Transverse colon (tissue), 4 donors: Measurements from ENCODE around the gene HEBP2. TPM values are rescaled to one million over a fixed set of nuclear protein-coding genes. Genes with fewer than 3 reads are reported as not detected.
"Not testable (repeated sequence)": the region's sequence is repeated elsewhere in the genome, so short reads cannot be mapped to it uniquely, and the experiment has no call there.

Experiments used
- DNase-seq: peaks from one replicate; pipeline ENCODE4 v3.0.0-alpha.2; 2019
- H3K27ac ChIP-seq, 4 donors: fragments of 200-600 bp; sonication (generic); 2 replicates each; pipeline ENCODE4 v1.5.1; 2016 to 2018; ENCODE audit warnings: inconsistent platforms in 4 of 4
- H3K27me3 ChIP-seq: fragments of 200-600 bp; sonication (generic); 2 replicates; pipeline ENCODE4 v1.5.1; 2017; ENCODE audit warnings: inconsistent platforms
- H3K36me3 ChIP-seq, 4 donors: fragments of 200-600 bp; sonication (generic); 2 replicates each; pipeline ENCODE4 v1.5.1; 2017 to 2019; ENCODE audit warnings: inconsistent platforms in 4 of 4
- H3K4me1 ChIP-seq, 4 donors: fragments of 200-600 bp; sonication (generic); 2 replicates each; pipeline ENCODE4 v1.5.1; 2017 to 2020; ENCODE audit warnings: inconsistent platforms in 4 of 4
- H3K4me3 ChIP-seq, 4 donors: fragments of 200-600 bp; sonication (generic); 1 replicate in 1 of 4; 2 replicates in 3 of 4; pipeline versions ENCODE4 v1.5.1 to v1.6.1; 2017 to 2019; ENCODE audit warnings: inconsistent platforms in 4 of 4
- H3K9me3 ChIP-seq, 2 donors: fragments of 200-600 bp; sonication (generic); 2 replicates each; pipeline ENCODE4 v1.5.1; 2017 to 2019; ENCODE audit warnings: inconsistent platforms in 2 of 2
- CTCF ChIP-seq, 5 experiments: fragments of 200-600 bp in 3 of 5; fragments of 450-650 bp in 2 of 5; sonication (generic) in 3 of 5; IDR thresholded peaks; 1 replicate in 2 of 5; 2 replicates in 3 of 5; pipeline ENCODE4 v1.5.1; 2016 to 2017; ENCODE audit warnings: antibody characterized with exemption in 5 of 5, inconsistent platforms in 3 of 5, mild to moderate bottlenecking in 2 of 5, moderate library complexity in 1 of 5
- EP300 ChIP-seq: sonication (generic); formaldehyde crosslinking; IDR thresholded peaks from one replicate; pipeline ENCODE4 v1.6.1; 2017; ENCODE audit warnings: antibody characterized with exemption, low read depth
- POLR2A ChIP-seq: fragments of 450-650 bp; IDR thresholded peaks from one replicate; pipeline ENCODE4 v1.6.1; 2016; ENCODE audit warnings: antibody characterized with exemption, mild to moderate bottlenecking, moderate library complexity
- POLR2AphosphoS5 ChIP-seq, 3 donors: sonication (generic); formaldehyde crosslinking; IDR thresholded peaks; one replicate each; pipeline ENCODE4 v1.6.1; 2016; ENCODE audit warnings: antibody characterized with exemption in 3 of 3
- WGBS, 2 donors: methylation state at CpG; one replicate each; pipeline ENCODE4 v1.1.5; 2018; ENCODE audit warnings: low coverage in 1 of 2; 5-methylcytosine and 5-hydroxymethylcytosine counted together
- in situ Hi-C, 4 donors: fragments of 200-750 bp; cut with MboI; loops; one replicate each; pipeline versions ENCODE4 v1.15.0 to v1.15.1; 2017; ENCODE audit warnings: low sequenced_read_pairs in 3 of 4, low pct_ligation_motif_present in 1 of 4, low pct_unique_long_range_greater_than_20kb in 1 of 4
- intact Hi-C: fragments of 100-400 bp; cut with DNase I; formaldehyde crosslinking; loops from one replicate; pipeline ENCODE4 v1.15.1; 2023; ENCODE audit warnings: low total_unique reads
- total RNA-seq, 4 donors: library from RNA; depleted of rRNA; stranded (reverse); fragments of >200 nt; gene quantifications; one replicate each; pipeline ENCODE4 v1.1.0, GENCODE V29; 2016

HEBP2 gene
- total RNA-seq, 4 donors from 2014 or later, result 33.3 to 77.8 (median 73.4) TPM

- H3K36me3 ChIP-seq, result peaks cover 0 to 7% (median 0%) of the 10 kb centered on the region in 4 donors
- H3K4me3 ChIP-seq, result no peak overlapping the region
- intact Hi-C loops (no loop called here), in situ Hi-C loops (loop anchor here in 3 of 4 donors (25.0 kb wide), 2 partner anchors 312 to 338 kb away; partner anchors contain the start of genes CCDC28A (in 2 of the 3) and PERP (in 2 of the 3))
- no peak overlapping the region for H3K27ac ChIP-seq
- H3K27me3 ChIP-seq, result no peaks in the 10 kb centered on the region
- H3K9me3 ChIP-seq, result no peaks in the 10 kb centered on the region
- no peak for TF ChIP-seq POLR2AphosphoS5 (IDR thresholded peaks at IDR 0.05)
- TF ChIP-seq CTCF (IDR thresholded peaks at IDR 0.05), result no peak
- no peak for TF ChIP-seq POLR2A
- no peak for TF ChIP-seq EP300
- 94 to 100% methylated on average over 2 to 47 of the region's 48 CpGs for WGBS, 2 donors
- DNase-seq, result no peak
- H3K4me1 ChIP-seq, result peaks cover 0 to 14% (median 1%) of the 10 kb centered on the region in 4 donors
Measured at GRCh38 chr6:138424004-138424904, 20.2 kb downstream of the HEBP2 start.

- not testable (repeated sequence) for H3K4me3 ChIP-seq, H3K27me3 ChIP-seq, DNase-seq, H3K36me3 ChIP-seq, H3K27ac ChIP-seq, H3K9me3 ChIP-seq
- 91 to 96% methylated on average over 4 to 7 of the region's 7 CpGs for WGBS, 2 donors
- intact Hi-C loops, result loop anchor here (5.0 kb wide), 1 partner anchor 167 kb away; no protein-coding TSS in a partner anchor
- peaks cover 0 to 23% (median 3%) of the 10 kb centered on the region in 4 donors for H3K4me1 ChIP-seq
- in situ Hi-C loops, result loop anchor here in 2 of 4 donors (25.0 kb wide), 2 partner anchors 162 to 337 kb away; partner anchors contain the start of gene CCDC28A (in 2 of the 2)
Measured at GRCh38 chr6:138425256-138425655, 21.2 kb downstream of the HEBP2 start.

GRCh38 chr6:138426500-138427123 lies 22.6 kb downstream of the HEBP2 start:
- no peak for DNase-seq
- H3K9me3 ChIP-seq, result no peaks in the 10 kb centered on the region
- H3K36me3 ChIP-seq, result peaks cover 0 to 7% (median 0%) of the 10 kb centered on the region in 4 donors
- TF ChIP-seq POLR2A, result no peak
- TF ChIP-seq POLR2AphosphoS5 (IDR thresholded peaks at IDR 0.05), result no peak
- no peak for TF ChIP-seq CTCF (IDR thresholded peaks at IDR 0.05)
- no peak for TF ChIP-seq EP300
- H3K27me3 ChIP-seq, result no peaks in the 10 kb centered on the region
- H3K4me3 ChIP-seq, result no peak overlapping the region
- H3K27ac ChIP-seq, result no peak overlapping the region
- intact Hi-C loops (loop anchor here (5.0 kb wide), 1 partner anchor 166 kb away; no protein-coding TSS in a partner anchor), in situ Hi-C loops (loop anchor here in 2 of 4 donors (25.0 kb wide), 2 partner anchors 161 to 336 kb away; partner anchors contain the start of gene CCDC28A (in 2 of the 2))
- peaks cover 0 to 23% (median 3%) of the 10 kb centered on the region in 4 donors for H3K4me1 ChIP-seq
- WGBS, 2 donors, result 68 to 83% methylated on average over 3 to 5 of the region's 5 CpGs

GRCh38 chr6:138427701-138428100 lies 23.7 kb downstream of the HEBP2 start:
- H3K36me3 ChIP-seq, result peaks cover 0 to 7% (median 0%) of the 10 kb centered on the region in 4 donors
- peaks cover 0 to 23% (median 3%) of the 10 kb centered on the region in 4 donors for H3K4me1 ChIP-seq
- TF ChIP-seq POLR2AphosphoS5 (IDR thresholded peaks at IDR 0.05) (no peak), CTCF (IDR thresholded peaks at IDR 0.05) (no peak), EP300 (no peak)
- no peak overlapping the region for H3K4me3 ChIP-seq
- no peak for DNase-seq
- H3K9me3 ChIP-seq, result no peaks in the 10 kb centered on the region
- no peaks in the 10 kb centered on the region for H3K27me3 ChIP-seq
- 85 to 86% methylated on average over 8 of the region's 8 CpGs for WGBS, 2 donors
- intact Hi-C loops, result loop anchor here (5.0 kb wide), 1 partner anchor 165 kb away; no protein-coding TSS in a partner anchor
- H3K27ac ChIP-seq, result no peak overlapping the region
- in situ Hi-C loops, result loop anchor here in 2 of 4 donors (25.0 kb wide), 2 partner anchors 160 to 335 kb away; partner anchors contain the start of gene CCDC28A (in 2 of the 2)
